ENCODE measurements around the gene EPS8L3. TPM values are rescaled to one million over a fixed set of nuclear protein-coding genes. Genes with fewer than 3 reads are reported as not detected.

The EPS8L3 gene
- polyA plus RNA-seq, 1 donor (not counting 4 experiments of a cell fraction or from before 2014, with no cell fraction given): not detected

DNA sequence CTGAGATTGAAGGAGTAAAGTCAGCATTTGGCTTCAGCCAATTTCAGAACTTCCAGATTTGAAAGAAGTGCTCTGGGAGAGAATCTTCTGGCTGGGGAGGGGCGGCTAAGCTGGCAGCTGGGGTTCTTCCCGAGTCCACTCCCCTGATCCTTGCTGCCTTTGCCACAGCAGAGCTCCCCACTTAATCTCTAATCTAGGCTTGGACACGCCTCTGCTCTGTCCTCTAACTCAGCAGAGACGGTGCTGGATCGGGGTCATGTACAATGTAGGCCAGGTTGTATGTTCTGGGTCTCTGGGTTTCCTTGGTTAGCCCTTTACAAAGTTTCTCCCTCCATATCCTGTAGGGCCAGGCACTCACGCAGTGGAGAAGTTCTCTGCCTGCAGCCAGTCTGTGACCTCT lies 12.8 kb downstream of the EPS8L3 start:
- no peaks in the 10 kb centered on the region for H3K9me1 ChIP-seq (ENCODE audit: control insufficient read depth, extremely low read depth, insufficient read depth, low read length)
- H2AFZ ChIP-seq (ENCODE audit: control insufficient read depth, low read length): no peak overlapping the region
- H3K9me3 ChIP-seq (ENCODE audit: control insufficient read depth, low read depth, low read length): no peaks in the 10 kb centered on the region
- no peak overlapping the region for H3K27ac ChIP-seq (ENCODE audit: control insufficient read depth, insufficient read depth, low read length)
- H3K36me3 ChIP-seq (ENCODE audit: control insufficient read depth in 2 of 2, extremely low read depth in 1 of 2, insufficient read depth in 2 of 2, low read length in 2 of 2): no peaks in the 10 kb centered on the region
- H3K79me2 ChIP-seq (ENCODE audit: control insufficient read depth, insufficient read depth, low read length): no peaks in the 10 kb centered on the region
- dilution Hi-C loops (cut with MboI; ENCODE audit: extremely low pct_ligation_motif_present, low sequenced_read_pairs): no loop called here
- FAIRE-seq: no peak
- H3K4me1 ChIP-seq (ENCODE audit: control insufficient read depth, extremely low read depth, insufficient read depth, low read length): no peaks in the 10 kb centered on the region
- no peak overlapping the region for H3K4me2 ChIP-seq (ENCODE audit: control insufficient read depth, extremely low read depth, insufficient read depth, low read depth, low read length)
- TF ChIP-seq, protein P1, sequence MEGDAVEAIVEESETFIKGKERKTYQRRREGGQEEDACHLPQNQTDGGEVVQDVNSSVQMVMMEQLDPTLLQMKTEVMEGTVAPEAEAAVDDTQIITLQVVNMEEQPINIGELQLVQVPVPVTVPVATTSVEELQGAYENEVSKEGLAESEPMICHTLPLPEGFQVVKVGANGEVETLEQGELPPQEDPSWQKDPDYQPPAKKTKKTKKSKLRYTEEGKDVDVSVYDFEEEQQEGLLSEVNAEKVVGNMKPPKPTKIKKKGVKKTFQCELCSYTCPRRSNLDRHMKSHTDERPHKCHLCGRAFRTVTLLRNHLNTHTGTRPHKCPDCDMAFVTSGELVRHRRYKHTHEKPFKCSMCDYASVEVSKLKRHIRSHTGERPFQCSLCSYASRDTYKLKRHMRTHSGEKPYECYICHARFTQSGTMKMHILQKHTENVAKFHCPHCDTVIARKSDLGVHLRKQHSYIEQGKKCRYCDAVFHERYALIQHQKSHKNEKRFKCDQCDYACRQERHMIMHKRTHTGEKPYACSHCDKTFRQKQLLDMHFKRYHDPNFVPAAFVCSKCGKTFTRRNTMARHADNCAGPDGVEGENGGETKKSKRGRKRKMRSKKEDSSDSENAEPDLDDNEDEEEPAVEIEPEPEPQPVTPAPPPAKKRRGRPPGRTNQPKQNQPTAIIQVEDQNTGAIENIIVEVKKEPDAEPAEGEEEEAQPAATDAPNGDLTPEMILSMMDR (optimal IDR thresholded peaks at IDR 0.05 in 1 of 3, IDR thresholded peaks at IDR 0.05 in 1 of 3, conservative IDR thresholded peaks at IDR 0.05 in 1 of 3; ENCODE audit: extremely low read depth in 1 of 3, insufficient read depth in 2 of 3, low read length in 3 of 3): no peak
- no peak for TF ChIP-seq EZH2 (IDR thresholded peaks at IDR 0.05; ENCODE audit: low read length)
- DNase-seq (ENCODE audit: low read depth, low spot score): no peak
- H4K20me1 ChIP-seq (ENCODE audit: control insufficient read depth, extremely low read depth, insufficient read depth, low read length): no peaks in the 10 kb centered on the region
- H3K27me3 ChIP-seq (ENCODE audit: control insufficient read depth, extremely low read depth, insufficient read depth, low read length): peaks cover 3% of the 10 kb centered on the region
- H3K9ac ChIP-seq (ENCODE audit: control insufficient read depth, extremely low read depth, insufficient read depth, low read length): no peak overlapping the region
- H3K4me3 ChIP-seq (ENCODE audit: control insufficient read depth in 2 of 3, extremely low read depth in 1 of 3, insufficient read depth in 2 of 3, low read depth in 1 of 3, low read length in 3 of 3): no peak overlapping the region

DNA sequence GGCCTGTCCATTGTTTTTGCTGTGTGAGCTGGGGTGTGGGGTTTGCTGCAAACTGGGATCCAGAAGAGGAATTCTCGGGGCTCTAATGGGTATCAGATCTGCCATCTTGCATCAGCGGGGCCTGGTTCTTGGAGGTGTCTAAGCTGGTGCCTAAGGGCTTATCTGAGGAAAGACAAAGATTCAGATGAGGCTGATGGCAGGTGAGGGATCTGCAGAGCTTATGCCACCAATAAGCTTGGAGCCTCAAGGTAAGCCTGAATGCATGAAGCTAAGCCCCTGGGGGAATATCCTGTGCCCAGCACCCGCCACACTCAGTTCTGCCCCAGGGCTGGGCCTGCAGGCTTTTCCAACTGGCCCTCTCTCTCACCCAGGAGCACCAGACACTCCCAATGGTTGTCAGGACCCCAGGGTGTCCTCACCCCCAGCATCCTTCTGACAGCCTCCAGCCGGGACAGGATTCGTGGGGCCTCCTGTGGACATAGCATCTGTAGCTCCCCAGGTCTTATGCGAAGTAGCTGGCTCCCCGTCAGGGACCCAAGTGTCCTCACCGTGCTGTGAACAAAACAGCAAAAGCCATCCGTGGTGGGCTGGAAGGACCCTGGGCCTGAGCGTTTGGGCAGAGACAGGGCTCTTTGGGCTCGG lies 13.4 kb downstream of the EPS8L3 start:
- Histone ChIP-seq H3K9ac (ENCODE audit: control insufficient read depth, extremely low read depth, insufficient read depth, low read length) (no peak overlapping the region), H2AFZ (ENCODE audit: control insufficient read depth, low read length) (no peak overlapping the region), H3K36me3 (ENCODE audit: control insufficient read depth in 2 of 2, extremely low read depth in 1 of 2, insufficient read depth in 2 of 2, low read length in 2 of 2) (no peaks in the 10 kb centered on the region), H3K27ac (ENCODE audit: control insufficient read depth, insufficient read depth, low read length) (no peak overlapping the region), H3K4me1 (ENCODE audit: control insufficient read depth, extremely low read depth, insufficient read depth, low read length) (no peaks in the 10 kb centered on the region), H3K4me3 (ENCODE audit: control insufficient read depth in 2 of 3, extremely low read depth in 1 of 3, insufficient read depth in 2 of 3, low read depth in 1 of 3, low read length in 3 of 3) (no peak overlapping the region), H3K9me3 (ENCODE audit: control insufficient read depth, low read depth, low read length) (no peaks in the 10 kb centered on the region), H3K27me3 (ENCODE audit: control insufficient read depth, extremely low read depth, insufficient read depth, low read length) (peaks cover 3% of the 10 kb centered on the region), H4K20me1 (ENCODE audit: control insufficient read depth, extremely low read depth, insufficient read depth, low read length) (no peaks in the 10 kb centered on the region), H3K9me1 (ENCODE audit: control insufficient read depth, extremely low read depth, insufficient read depth, low read length) (no peaks in the 10 kb centered on the region), H3K4me2 (ENCODE audit: control insufficient read depth, extremely low read depth, insufficient read depth, low read depth, low read length) (no peak overlapping the region), H3K79me2 (ENCODE audit: control insufficient read depth, insufficient read depth, low read length) (no peaks in the 10 kb centered on the region)
- TF ChIP-seq, protein P1 (optimal IDR thresholded peaks at IDR 0.05 in 1 of 3, IDR thresholded peaks at IDR 0.05 in 1 of 3, conservative IDR thresholded peaks at IDR 0.05 in 1 of 3; ENCODE audit: extremely low read depth in 1 of 3, insufficient read depth in 2 of 3, low read length in 3 of 3): no peak
- no peak for TF ChIP-seq EZH2 (IDR thresholded peaks at IDR 0.05; ENCODE audit: low read length)
- no peak for FAIRE-seq
- DNase-seq (ENCODE audit: low read depth, low spot score): no peak
- dilution Hi-C loops (cut with MboI; ENCODE audit: extremely low pct_ligation_motif_present, low sequenced_read_pairs): no loop called here

Measured in keratinocyte (primary cell).